EH (cell line): ENCODE measurements around the gene CXCR5.

Source experiments
- DNase-seq: peaks from one replicate; pipeline ENCODE4 v3.0.0-alpha.2; 2015; ENCODE audit warnings: low read depth

CXCR5 gene

DNA sequence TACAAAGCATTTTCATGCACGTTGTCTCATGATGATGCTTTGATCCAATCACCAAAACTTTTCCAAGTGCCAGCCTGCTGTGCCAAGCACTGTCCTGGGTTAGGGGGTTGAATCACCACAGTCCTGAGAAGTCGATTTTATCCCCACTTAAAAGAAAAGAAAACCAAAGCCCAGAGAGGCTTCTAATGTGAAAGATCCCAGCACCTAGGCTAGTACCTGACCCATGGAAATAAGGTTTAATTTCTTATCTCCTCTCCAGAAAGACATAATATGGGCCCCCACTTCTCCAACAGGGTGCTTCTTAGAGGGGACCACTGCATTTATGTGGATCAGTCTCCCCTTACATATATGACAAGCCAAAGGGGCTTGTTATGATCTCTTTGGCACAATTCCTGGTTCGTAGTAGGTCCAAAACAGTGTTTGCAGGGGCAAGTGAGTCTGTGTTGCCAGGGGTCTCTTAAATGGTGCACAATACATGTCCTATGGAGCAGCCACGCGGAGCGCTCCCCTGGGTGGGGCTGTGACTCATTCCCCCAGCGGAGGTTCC is 43.9 kb downstream of the CXCR5 start:
- DNase-seq, result no peak

DNA sequence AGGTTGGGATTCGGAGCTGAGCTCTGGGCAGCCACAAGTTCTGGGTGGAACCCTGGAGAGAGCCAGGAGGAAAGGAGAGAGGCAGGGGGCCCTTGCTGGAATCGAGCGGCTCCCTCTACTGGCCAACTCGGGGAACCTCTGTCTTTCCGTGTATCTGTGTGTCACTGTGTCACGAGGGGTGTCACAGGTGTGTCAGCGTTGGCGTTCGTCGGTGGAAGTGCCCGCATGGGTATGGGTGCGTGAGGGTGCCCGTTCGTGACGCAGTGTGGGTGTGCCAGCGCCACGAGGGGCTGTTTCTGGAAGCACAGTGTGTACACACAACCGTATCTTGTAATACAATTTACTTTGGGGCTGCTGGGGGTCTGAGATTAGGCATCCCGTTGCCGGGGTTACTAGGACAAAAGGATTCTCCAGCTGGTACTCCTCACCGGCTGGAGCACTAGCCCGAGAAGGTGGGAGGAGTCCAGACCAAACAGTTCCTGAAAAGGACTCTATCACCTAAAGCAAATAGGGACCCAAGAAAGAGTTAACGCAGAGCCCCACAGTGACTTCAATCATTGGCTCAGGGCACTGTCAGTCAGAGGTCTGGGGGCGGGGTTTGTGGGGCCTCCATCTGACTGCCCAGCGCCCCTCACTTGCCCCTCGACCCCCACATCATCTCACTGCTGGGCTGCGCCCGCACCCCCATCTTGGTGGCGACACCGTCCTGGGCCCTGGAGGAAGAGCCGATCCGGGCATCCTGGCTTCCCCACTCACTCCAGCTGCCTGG is 44.6 kb downstream of the CXCR5 start:
- peak; percentile 94 for DNase-seq

DNA sequence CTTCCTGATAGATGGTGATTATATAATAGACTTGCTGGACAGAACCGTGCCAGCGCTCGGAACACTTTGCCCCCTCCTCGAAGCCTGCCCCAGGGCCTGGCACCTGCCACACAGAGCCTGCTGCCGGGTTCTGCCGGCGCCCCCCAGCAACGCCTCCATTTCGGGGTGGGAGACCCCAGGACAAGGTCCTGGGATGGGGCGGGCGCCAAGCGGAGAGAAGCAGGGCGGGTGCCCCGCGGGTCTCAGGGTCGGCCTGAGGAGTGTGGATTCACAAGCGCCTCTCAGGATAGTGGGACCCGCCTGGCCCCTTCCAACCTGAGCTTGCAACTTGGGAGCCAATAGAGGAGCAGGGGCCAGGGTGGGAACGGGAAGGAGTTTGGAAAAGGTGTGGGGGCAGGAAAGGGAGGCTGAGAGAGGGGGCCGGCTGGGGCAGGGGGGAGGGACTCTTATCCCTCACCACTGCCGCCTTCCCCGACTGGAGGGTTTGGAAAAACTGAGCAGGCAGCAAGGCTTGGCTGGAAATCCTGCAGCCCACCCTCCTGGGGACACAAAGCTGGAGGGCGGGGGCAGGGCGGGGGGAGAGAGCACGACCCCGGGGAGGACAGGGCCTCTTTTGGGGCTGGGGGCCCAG is 45.3 kb downstream of the CXCR5 start:
- DNase-seq, result peak; percentile 66

DNA sequence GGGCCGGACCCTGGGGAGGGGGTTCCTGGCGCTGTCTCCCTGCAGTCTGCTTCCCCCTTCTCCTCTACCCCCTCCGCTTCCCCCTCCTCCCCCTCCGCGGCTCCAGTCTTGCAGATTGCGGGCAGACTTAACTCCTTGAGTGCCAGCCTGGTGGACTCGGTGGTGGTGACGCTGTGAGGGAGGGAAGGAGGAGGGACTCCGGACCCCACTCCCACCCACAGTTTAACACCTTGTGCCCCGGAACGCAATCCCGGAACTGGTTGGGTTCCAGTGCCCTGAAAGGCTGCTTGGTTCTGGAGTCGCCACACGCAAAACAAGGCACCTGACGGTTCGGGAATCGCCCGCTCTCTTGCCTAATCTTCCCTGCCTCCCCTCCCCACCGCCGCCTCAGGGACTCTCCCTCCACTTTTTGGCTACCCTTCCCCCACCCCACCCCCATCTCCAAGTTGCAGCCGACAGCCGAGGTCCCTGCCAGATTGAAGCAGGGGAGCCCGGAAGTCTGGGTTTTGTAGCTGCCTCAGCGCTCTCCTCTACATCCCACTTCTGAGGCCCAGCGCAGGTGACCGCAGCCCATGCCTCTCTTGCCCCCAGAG is 45.9 kb downstream of the CXCR5 start:
- DNase-seq, result peak; percentile 89

DNA sequence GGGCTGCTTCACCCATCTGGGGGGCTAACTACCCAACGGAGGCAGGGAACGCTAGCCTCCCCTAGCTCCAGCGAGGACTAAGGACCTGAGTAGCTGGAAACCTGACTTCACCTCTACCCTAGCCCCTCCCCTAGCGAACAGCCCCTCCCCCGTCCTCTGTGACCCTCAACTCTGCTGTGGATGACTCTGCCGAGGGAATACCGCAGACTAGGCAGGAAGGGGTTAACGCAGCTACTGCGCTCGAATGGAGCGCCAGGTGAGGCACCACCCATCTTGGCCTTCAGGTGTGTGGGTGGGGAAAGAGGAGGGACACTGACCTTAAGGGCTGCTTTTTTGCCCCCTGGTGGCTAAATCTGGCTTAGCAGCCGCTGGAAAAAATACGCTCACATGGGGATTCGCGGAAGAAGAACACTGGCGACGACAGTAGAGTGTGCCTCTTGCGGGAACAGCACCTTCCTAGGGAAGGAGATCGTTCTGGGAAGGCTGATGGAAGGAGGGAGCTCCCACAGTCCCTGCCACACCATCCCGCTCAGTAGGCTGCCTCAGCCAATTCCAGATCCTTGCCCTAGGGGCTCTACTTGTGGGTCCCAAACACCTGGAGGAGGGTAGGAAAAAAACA is 46.5 kb downstream of the CXCR5 start:
- peak; percentile 78 for DNase-seq

DNA sequence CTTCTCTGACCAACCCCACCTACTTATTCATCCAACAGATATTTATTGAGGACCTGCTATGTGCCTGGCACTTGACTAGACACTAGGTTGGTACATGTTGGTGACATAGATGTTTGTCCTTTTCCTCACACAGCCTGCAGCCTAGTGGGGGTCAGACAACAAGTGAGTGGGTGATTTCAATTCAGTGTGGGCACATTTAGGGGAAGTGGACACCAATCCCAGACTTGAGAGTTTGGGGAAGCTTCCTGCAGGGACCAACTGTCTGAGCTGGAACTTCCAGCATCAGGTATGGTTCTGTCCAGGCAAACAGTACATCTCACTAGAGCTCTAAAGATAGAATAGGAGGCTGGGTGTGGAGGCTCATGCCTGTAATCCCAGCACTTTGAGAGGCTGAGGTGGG is 47.9 kb downstream of the CXCR5 start:
- DNase-seq, result no peak

DNA sequence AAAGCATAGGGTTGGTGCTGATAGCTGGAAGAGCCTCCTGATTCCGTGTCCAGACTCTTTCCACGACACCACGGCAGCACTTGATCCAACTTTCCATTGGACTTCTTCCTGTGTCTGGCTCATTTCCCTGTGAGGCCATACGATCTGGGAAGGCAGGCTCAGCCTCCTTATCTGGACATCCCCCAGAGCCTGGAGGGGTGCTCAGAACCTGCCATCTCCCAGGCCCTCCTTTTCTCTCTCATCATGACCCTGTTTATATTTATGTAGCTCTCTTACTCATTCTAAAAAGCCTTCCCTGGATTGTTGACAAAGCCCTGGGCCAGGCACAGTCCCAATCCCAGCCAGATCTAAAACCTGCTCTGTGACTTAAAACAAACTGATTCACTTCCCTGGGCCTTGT is 49.8 kb downstream of the CXCR5 start:
- DNase-seq, result no peak

DNA sequence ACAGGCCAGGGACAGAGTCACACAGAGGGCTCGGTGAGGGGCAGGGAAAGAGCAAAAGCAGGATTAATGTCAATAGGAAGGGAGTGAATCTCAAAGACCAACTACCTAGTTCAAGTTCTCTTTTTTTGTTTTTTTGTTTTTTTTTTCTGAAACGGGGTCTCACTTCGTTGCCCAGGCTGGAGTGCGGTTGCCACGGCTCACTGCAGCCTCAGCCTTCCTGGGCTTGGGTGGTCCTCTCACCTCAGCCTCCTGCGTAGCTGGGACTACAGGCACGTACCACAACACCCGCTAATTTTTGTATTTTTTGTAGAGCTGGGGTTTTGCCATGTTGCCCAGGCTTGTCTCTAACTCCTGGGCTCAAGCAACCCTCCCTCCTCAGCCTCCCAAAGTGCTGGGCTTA is 51.7 kb downstream of the CXCR5 start:
- DNase-seq, result no peak

DNA sequence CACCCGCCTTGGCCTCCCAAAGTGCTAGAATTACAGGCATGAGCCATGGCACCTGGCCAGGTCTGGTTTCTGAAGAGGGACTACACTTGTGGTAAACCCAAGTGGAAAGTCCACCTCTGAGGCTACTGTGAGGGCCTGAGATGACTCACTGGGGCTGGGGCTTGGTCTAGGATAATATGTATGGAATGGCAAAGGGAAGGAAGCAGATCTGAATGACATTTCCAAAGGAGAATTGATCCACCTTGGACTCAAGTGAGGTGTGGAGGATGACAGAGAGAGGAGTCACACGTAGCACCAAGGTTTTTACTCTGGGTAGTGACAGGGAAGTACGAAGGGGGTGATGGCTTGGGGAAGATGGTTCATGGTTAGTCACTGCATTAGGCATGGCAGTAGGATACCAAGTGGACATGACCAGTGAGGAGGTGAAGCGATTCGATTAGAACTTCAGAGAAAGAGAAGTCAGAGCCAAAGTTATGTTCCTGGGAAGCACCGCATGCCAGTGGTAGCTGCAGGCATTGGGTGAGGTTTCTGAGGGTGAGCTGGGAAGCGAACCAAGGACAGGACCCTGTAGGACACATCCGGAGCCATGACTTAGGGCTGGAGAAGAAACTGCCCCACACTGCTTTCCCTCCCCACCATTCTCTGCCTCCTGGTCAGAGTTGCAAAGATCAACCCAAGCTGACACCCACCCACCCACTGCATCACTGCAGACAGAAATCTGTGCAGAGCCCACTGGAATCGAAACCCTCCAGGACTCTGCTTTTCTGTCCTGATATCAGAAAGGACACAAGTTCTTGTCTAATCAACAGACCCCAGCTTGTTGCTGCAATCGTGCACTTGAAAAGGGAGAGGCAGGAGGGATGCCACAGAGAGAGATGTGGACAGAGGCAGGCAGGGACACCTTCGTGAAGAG is 55.1 kb downstream of the CXCR5 start:
- peak; percentile 90 for DNase-seq

DNA sequence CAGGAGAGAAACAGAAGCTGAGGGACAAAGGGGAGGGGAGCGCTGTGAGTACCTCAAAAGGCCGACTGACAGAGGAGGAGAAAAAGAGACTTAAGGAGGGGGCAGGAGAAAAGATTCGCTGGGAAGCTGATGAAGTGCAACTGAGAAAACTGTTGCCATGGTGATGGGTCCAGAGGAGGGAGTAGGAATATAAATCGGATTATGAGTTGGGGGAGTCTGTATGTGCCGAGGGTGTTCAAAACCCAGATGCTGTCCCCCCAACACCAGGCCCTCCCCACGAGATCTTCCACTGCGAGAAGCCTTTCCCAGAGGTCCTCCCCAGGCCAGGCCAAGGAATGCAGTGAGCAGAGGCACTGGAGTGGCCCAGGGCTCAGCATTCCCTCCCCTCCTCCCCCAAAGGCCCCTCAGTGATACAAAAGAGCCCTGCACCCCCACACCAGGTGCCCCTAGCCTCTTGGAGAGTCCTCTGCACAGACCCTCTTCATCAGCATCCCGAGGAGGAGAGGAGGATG is 55.8 kb downstream of the CXCR5 start:
- DNase-seq, result no peak

DNA sequence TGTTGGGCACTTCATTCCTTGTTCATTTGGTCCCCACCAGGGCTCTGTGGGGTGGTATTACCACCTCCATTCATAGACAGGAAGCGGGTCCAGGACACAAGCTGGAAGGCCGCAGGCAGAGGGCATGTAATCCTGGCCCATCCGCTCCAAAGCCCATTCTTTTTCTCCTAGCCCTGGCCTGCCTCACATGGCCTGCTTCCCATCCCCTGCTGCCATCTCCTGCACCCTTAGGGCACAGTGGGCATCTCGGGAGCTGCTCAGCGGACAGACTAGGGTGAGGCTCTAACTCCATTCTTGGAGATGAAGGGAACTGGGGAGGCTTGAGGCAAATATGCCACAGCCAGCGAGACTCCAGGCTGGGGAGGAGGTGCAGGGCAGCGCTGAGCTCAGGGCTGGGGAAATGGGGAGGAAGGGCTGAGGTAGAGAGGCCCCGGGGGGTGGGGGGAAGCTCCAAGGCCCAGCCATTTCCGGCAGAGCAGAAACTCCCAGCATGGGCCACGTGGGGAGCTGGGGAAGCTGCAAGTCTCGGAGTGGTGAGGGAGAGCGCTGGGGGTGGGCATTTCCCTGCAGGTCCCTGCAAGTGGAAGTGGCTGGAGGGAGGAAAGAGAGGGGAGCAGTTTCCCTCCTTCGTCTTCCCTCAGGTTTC is 56.4 kb downstream of the CXCR5 start:
- DNase-seq, result peak; percentile 53

DNA sequence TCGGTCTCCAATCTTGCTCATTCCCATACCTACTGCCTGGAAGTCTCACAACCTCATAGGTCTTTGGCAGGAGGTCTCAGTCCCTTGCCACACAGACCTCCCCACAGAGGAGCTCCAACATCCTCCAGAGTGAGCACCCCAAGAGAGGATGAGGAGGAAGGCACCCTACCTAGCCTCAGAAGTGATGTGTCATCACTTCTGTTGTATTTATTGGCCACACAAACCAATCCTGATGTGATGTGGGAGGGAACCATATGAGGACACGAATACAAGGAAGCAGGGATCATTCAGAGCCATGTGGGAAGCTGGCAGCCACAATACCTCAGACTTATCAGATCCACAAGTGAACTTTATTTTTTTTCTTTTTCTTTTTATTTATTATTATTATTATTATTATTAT is 63.4 kb downstream of the CXCR5 start:
- no peak for DNase-seq
